ENCODE measurements around the gene FUZ. TPM values are rescaled to one million over a fixed set of nuclear protein-coding genes. Genes with fewer than 3 reads are reported as not detected.

Gene FUZ
- total and polyA plus RNA-seq, 2 of the 8 experiments (the other 6 are each of a cell fraction or from before 2014, with no cell fraction given) = 28.4 to 33.9 TPM

DNA sequence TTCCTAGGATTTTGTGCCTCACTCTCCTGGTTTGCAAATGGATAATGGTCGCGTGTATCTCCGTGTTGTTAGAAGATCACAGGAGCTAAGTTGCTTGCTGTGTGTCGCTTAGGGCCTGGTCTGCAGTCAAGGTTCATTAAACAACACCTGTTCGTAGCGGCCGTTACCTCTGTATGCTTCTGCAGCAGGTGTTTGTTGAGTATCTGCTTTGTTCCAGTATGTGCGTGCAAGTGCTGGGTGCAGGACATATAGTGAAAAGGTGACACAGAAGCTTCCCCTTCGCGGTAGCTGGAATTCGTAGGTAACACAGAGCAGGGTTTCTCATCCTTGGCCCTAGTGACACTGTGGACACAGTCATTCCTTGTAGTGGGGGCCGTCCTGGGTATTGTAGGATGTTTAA, 10.4 kb upstream of the FUZ start:
- Histone ChIP-seq H4K20me1 (replicated peaks in 1 of 2; ENCODE audit: control insufficient read depth in 1 of 2, insufficient read depth in 2 of 2, low read length in 2 of 2) (peaks cover 8 to 15% of the 10 kb centered on the region in 2 experiments), H3K27ac (ENCODE audit: low read depth, low read length) (no peak overlapping the region), H3K36me3 (ENCODE audit: control insufficient read depth in 2 of 4, insufficient read depth in 4 of 4, low read length in 3 of 4) (peaks cover 0 to 13% (median 4%) of the 10 kb centered on the region in 4 experiments; a peak in 5 of 8 replicates), H3K56ac (replicated peaks; ENCODE audit: insufficient read length, low read depth, low read length) (no peak overlapping the region), H3K4ac (replicated peaks; ENCODE audit: insufficient read length, low read depth, low read length) (no peak overlapping the region), H3K27me3 (replicated peaks in 1 of 4; ENCODE audit: control insufficient read depth in 3 of 4, extremely low read depth in 1 of 4, insufficient read depth in 3 of 4, low read length in 3 of 4) (no peaks in the 10 kb centered on the region), H2BK12ac (ENCODE audit: low read depth, low read length) (no peak overlapping the region), H2AFZ (ENCODE audit: low read length) (no peak overlapping the region), H2BK120ac (replicated peaks; ENCODE audit: low read depth, low read length) (no peak overlapping the region), H3K9ac (replicated peaks in 1 of 4; ENCODE audit: extremely low read depth in 1 of 4, low read depth in 3 of 4, low read length in 3 of 4) (no peak overlapping the region), H4K91ac (replicated peaks; ENCODE audit: insufficient read length, low read length) (no peak overlapping the region), H2BK20ac (ENCODE audit: low read length) (no peak overlapping the region), H2BK5ac (ENCODE audit: low read depth, low read length) (no peak overlapping the region), H3K14ac (ENCODE audit: insufficient read length) (no peak overlapping the region), H3K4me1 (replicated peaks in 1 of 4; ENCODE audit: control insufficient read depth in 3 of 4, insufficient read depth in 4 of 4, low read length in 3 of 4) (peaks cover 0 to 7% (median 4%) of the 10 kb centered on the region in 4 experiments; a peak in 3 of 7 replicates), H2AK5ac (ENCODE audit: low read depth, low read length) (no peak overlapping the region), H3K18ac (ENCODE audit: extremely low read depth, low read length) (no peak overlapping the region), H3K4me3 (ENCODE audit: extremely low read depth in 1 of 4, insufficient read depth in 2 of 4, low read depth in 3 of 4, low read length in 4 of 4) (no peak overlapping the region), H3K9me3 (ENCODE audit: insufficient read depth in 2 of 2, low read depth in 1 of 2, low read length in 1 of 2) (no peaks in the 10 kb centered on the region), H3K79me1 (ENCODE audit: low read depth, low read length) (peaks cover 21% of the 10 kb centered on the region), H3K23me2 (ENCODE audit: low read depth, low read length) (peaks cover 2% of the 10 kb centered on the region; the same call in 1 of the 2 replicates), H3K23ac (ENCODE audit: insufficient read length) (no peak overlapping the region), H2BK15ac (ENCODE audit: low read length) (no peak overlapping the region), H4K8ac (ENCODE audit: extremely low read depth, insufficient read depth, low read length) (no peak overlapping the region), H4K5ac (ENCODE audit: insufficient read length, low read depth, low read length) (no peak overlapping the region), H3K4me2 (ENCODE audit: insufficient read depth in 1 of 2, low read depth in 2 of 2, low read length in 2 of 2) (no peak overlapping the region), H3K79me2 (ENCODE audit: control insufficient read depth in 1 of 2, insufficient read depth in 2 of 2, low read length in 2 of 2) (peaks cover 0 to 41% of the 10 kb centered on the region in 2 experiments; a peak in 3 of 4 replicates)
- DNase-seq (ENCODE audit: low read depth in 1 of 2, low spot score in 2 of 2) = no peak
- CTCF ChIA-PET (ENCODE audit: partially characterized antibody) = no interaction called here
- FAIRE-seq = no peak
- WGBS, 2 experiments (ENCODE audit: extremely low coverage in 1 of 2, insufficient coverage in 1 of 2, insufficient read length in 1 of 2, insufficient replicate concordance in 2 of 2, low coverage in 1 of 2, low lambda C conversion rate in 2 of 2, missing lambda C conversion rate in 1 of 2) = 89% methylated on average over 12 of the region's 12 CpGs; no CpG with 5 or more reads in 1 of the 2 experiments
- POLR2A ChIA-PET (ENCODE audit: partially characterized antibody) = interaction anchor here (1.6 kb wide), 1 partner anchor 21 kb away, joined by 3 read pairs; no protein-coding TSS in a partner anchor
- no peak for TF ChIP-seq KDM4A (IDR thresholded peaks at IDR 0.05; ENCODE audit: low read depth, low read length, severe bottlenecking)
- TF ChIP-seq SIN3A (conservative IDR thresholded peaks at IDR 0.05 in 1 of 2, IDR thresholded peaks at IDR 0.05 in 1 of 2; ENCODE audit: low read depth in 1 of 2, low read length in 2 of 2) = no peak
- no peak for TF ChIP-seq ZNF274 (IDR thresholded peaks at IDR 0.05; ENCODE audit: borderline replicate concordance, extremely low read depth, low read length)
- no peak for TF ChIP-seq TEAD4 (IDR thresholded peaks at IDR 0.05; ENCODE audit: low read depth, low read length)
- no peak for TF ChIP-seq ASH2L (IDR thresholded peaks at IDR 0.05; ENCODE audit: low read length)
- no peak for TF ChIP-seq POU5F1 (IDR thresholded peaks at IDR 0.05; ENCODE audit: low read depth, low read length)
- no peak for TF ChIP-seq GABPA (IDR thresholded peaks at IDR 0.05; ENCODE audit: borderline replicate concordance, insufficient read depth, low read length)
- TF ChIP-seq SP1 (IDR thresholded peaks at IDR 0.05; ENCODE audit: low read depth, low read length) = no peak
- TF ChIP-seq FOSL1 (IDR thresholded peaks at IDR 0.05; ENCODE audit: insufficient read depth, low read depth, low read length) = no peak
- no peak for TF ChIP-seq CHD1 (IDR thresholded peaks at IDR 0.05; ENCODE audit: low read depth, low read length)
- TF ChIP-seq, protein P1, sequence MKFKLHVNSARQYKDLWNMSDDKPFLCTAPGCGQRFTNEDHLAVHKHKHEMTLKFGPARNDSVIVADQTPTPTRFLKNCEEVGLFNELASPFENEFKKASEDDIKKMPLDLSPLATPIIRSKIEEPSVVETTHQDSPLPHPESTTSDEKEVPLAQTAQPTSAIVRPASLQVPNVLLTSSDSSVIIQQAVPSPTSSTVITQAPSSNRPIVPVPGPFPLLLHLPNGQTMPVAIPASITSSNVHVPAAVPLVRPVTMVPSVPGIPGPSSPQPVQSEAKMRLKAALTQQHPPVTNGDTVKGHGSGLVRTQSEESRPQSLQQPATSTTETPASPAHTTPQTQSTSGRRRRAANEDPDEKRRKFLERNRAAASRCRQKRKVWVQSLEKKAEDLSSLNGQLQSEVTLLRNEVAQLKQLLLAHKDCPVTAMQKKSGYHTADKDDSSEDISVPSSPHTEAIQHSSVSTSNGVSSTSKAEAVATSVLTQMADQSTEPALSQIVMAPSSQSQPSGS (IDR thresholded peaks at IDR 0.05; ENCODE audit: low read length) = no peak
- TF ChIP-seq GTF2F1 (IDR thresholded peaks at IDR 0.05; ENCODE audit: borderline replicate concordance, low read depth, low read length) = no peak
- TF ChIP-seq TAF1 (IDR thresholded peaks at IDR 0.05; ENCODE audit: low read depth, low read length) = no peak

Data from H1 (cell line).